NT2/D1 (cell line): Measurements from ENCODE around the gene CDKN2D.
"Not testable (repeated sequence)": the region's sequence is repeated elsewhere in the genome, so short reads cannot be mapped to it uniquely, and the experiment has no call there.

Experiments used
- DNase-seq: peaks from one replicate; pipeline ENCODE4 v3.0.0-alpha.2; 2011; ENCODE audit warnings: low read depth, low spot score
- H3K27me3 ChIP-seq: 2 replicates; pipeline ENCODE4 v1.6.0; 2011; ENCODE audit warnings: mild to moderate bottlenecking; ENCODE audit not compliant: insufficient read length, insufficient read depth
- H3K36me3 ChIP-seq: 2 replicates; pipeline ENCODE4 v1.6.1; 2011; ENCODE audit warnings: mild to moderate bottlenecking, low read length, mixed read lengths; ENCODE audit not compliant: insufficient read depth, insufficient read length
- H3K4me1 ChIP-seq: 2 replicates; pipeline ENCODE4 v1.5.1; 2011; ENCODE audit not compliant: insufficient read depth, insufficient read length
- H3K4me3 ChIP-seq: 2 replicates; pipeline ENCODE4 v1.5.1; 2011; ENCODE audit warnings: low read depth; ENCODE audit not compliant: insufficient read length
- H3K9ac ChIP-seq: 2 replicates; pipeline ENCODE4 v1.6.0; 2011; ENCODE audit warnings: low read depth; ENCODE audit not compliant: insufficient read length
- H3K9me3 ChIP-seq: 2 replicates; pipeline ENCODE4 v1.5.1; 2011; ENCODE audit warnings: mild to moderate bottlenecking, low read length; ENCODE audit not compliant: insufficient read depth
- SUZ12 ChIP-seq: IDR thresholded peaks from 2 replicates; pipeline ENCODE4 v1.6.1; 2011; ENCODE audit not compliant: insufficient read length, insufficient read depth; ENCODE audit errors: extremely low read depth
- YY1 ChIP-seq: IDR thresholded peaks from 2 replicates; pipeline ENCODE4 v1.6.1; 2011; ENCODE audit not compliant: insufficient read length, insufficient read depth
- ZNF274 ChIP-seq: IDR thresholded peaks from 2 replicates; pipeline ENCODE4 v1.6.1; 2011; ENCODE audit warnings: mild to moderate bottlenecking, low read depth, low read length

CDKN2D gene

GRCh38 chr19:10577951-10578350 is 9.2 kb upstream of the CDKN2D start:
- Histone ChIP-seq H3K4me1 (peaks cover 9% of the 10 kb centered on the region), H3K27me3 (no peaks in the 10 kb centered on the region), H3K36me3 (peaks cover 23% of the 10 kb centered on the region), H3K9ac (no peak overlapping the region), H3K9me3 (no peaks in the 10 kb centered on the region), H3K4me3 (no peak overlapping the region)
- DNase-seq = no peak
- no peak for TF ChIP-seq YY1
- no peak for TF ChIP-seq SUZ12
- no peak for TF ChIP-seq ZNF274

GRCh38 chr19:10575011-10575716 is 6.4 kb upstream of the CDKN2D start:
- H3K27me3 ChIP-seq = no peaks in the 10 kb centered on the region
- H3K9me3 ChIP-seq = no peaks in the 10 kb centered on the region
- peak overlapping the region; percentile 33 for H3K9ac ChIP-seq
- no peak overlapping the region for H3K4me3 ChIP-seq
- H3K4me1 ChIP-seq = peaks cover 9% of the 10 kb centered on the region
- TF ChIP-seq ZNF274 (no peak), SUZ12 (no peak), YY1 (no peak)
- DNase-seq = no peak
- peaks cover 26% of the 10 kb centered on the region for H3K36me3 ChIP-seq

- H3K4me3 ChIP-seq = no peak overlapping the region
- peaks cover 26% of the 10 kb centered on the region for H3K36me3 ChIP-seq
- no peaks in the 10 kb centered on the region for H3K27me3 ChIP-seq
- H3K4me1 ChIP-seq = peaks cover 9% of the 10 kb centered on the region
- H3K9ac ChIP-seq = peak overlapping the region; percentile 33
- DNase-seq = no peak
- no peak for TF ChIP-seq ZNF274
- no peak for TF ChIP-seq SUZ12
- H3K9me3 ChIP-seq = no peaks in the 10 kb centered on the region
Measured at GRCh38 chr19:10574462-10574861, 5.7 kb upstream of the CDKN2D start.

- H3K36me3 ChIP-seq = peaks cover 26% of the 10 kb centered on the region
- not testable (repeated sequence) for H3K4me1 ChIP-seq, H3K27me3 ChIP-seq, DNase-seq, H3K9me3 ChIP-seq, H3K4me3 ChIP-seq, H3K9ac ChIP-seq
Measured at GRCh38 chr19:10573793-10574192, 5.0 kb upstream of the CDKN2D start.

GRCh38 chr19:10568062-10568825 is 535 bp downstream of the CDKN2D start:
- Histone ChIP-seq H3K36me3 (peaks cover 17% of the 10 kb centered on the region), H3K27me3 (peaks cover 7% of the 10 kb centered on the region), H3K4me1 (peaks cover 15% of the 10 kb centered on the region), H3K9me3 (no peaks in the 10 kb centered on the region), H3K4me3 (peak overlapping the region; percentile 71), H3K9ac (peak overlapping the region; percentile 80)
- TF ChIP-seq ZNF274 (no peak), YY1 (no peak), SUZ12 (no peak)
- no peak for DNase-seq

GRCh38 chr19:10567656-10568055 is 1.1 kb downstream of the CDKN2D start:
- H3K9ac ChIP-seq = peak overlapping the region; percentile 80
- peaks cover 13% of the 10 kb centered on the region for H3K4me1 ChIP-seq
- DNase-seq = no peak

GRCh38 chr19:10566658-10567410 is 1.9 kb downstream of the CDKN2D start:
- no peak for DNase-seq
- H3K4me3 ChIP-seq = no peak overlapping the region
- peak overlapping the region; percentile 27 for H3K9ac ChIP-seq
- H3K27me3 ChIP-seq = peaks cover 7% of the 10 kb centered on the region
- H3K36me3 ChIP-seq = peaks cover 23% of the 10 kb centered on the region
- H3K9me3 ChIP-seq = no peaks in the 10 kb centered on the region
- peaks cover 14% of the 10 kb centered on the region for H3K4me1 ChIP-seq
- no peak for TF ChIP-seq ZNF274
- no peak for TF ChIP-seq YY1
- no peak for TF ChIP-seq SUZ12

More at GRCh38 chr19:10567656-10568055, 1.1 kb downstream of the CDKN2D start:
- Histone ChIP-seq H3K9me3 (no peaks in the 10 kb centered on the region), H3K36me3 (peaks cover 18% of the 10 kb centered on the region), H3K27me3 (peaks cover 7% of the 10 kb centered on the region), H3K4me3 (peak overlapping the region; percentile 71)
- TF ChIP-seq YY1 (no peak), SUZ12 (no peak), ZNF274 (no peak)
